T1000 (cell line): Measurements from ENCODE around the gene PTPRN2.

Source experiments
- DNase-seq: peaks from one replicate; lab custom pipeline; 2025; ENCODE audit warnings: mixed read lengths; lab: John Stamatoyannopoulos, UW

The PTPRN2 gene

DNA sequence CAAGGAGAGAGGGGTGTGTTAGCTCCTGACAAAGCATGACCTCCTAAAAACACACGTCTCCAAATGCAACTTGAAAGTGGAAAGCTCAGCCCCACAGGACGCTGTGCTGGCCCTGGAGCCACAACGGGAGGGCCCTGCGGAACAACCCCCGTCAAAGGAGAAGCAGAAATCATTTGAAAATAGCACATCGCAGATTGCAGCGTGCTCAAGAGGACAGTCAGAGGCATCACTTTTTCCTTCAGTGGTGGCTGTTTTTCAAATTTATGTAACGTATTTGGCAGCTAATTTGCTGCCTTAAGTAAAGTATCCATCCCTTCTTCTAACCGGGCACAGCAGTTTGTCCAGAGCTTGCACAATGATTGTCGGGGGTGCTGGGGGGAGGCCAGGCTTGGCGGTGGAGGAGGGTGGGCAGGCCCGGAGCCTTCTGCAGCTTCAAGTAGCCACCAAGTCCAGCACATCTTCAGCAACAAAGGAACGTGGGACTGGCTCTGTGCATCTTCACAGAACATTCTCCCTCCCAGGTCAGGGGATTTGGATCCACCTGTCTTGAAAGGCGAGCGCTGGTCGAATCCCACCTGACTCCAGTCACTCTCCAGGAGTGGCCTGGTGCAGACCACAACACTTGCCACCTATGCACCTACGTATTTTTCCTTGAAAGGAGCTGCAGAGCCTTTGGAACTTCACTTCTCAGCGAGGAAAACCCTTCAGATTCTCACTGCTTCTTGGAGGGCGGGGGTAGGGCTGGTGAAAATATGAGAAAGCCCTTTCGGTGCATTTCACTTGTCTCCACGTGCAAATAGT lies 904.5 kb downstream of the PTPRN2 start:
- no peak for DNase-seq

DNA sequence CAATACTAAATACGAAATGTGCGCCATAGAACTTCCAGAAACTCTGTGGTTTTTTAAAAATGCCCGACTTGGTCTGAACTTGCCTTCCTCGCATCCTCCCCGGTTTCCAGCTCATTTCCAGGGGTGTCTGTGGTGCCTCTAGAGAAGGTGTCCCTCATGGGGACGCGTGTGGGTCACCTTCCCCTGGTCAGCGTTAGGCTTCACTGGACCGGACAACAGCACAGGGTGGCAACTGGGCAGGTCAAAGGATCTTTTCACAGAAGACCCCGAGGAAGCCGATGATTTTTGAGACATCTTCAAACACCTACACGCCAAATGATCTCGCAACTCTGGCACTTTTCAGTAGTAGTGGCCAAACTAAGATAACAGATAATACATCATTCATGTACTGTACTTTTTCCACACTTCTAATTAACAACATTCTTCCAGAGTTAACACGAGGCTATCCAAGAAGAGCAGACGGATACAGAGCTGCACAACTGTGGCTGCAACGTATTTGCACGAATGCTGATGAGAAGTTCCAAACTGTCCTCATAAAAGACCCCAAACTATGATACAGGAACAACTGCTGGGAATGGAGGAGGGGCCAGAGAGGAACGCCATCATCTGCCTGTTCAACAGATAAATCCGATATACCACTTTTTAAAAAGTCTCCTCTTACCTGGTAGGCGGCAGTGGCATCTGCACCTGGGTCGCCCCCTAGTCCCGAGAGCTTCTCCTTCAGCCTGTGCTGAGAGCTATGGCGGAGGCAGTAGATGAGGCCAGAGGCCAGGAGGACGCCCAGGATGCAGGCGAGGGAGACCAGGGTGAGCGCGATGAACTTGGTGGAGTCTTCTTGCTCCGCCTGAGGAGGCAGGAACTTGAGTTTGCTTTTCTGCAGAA lies 905.3 kb downstream of the PTPRN2 start:
- no peak for DNase-seq

DNA sequence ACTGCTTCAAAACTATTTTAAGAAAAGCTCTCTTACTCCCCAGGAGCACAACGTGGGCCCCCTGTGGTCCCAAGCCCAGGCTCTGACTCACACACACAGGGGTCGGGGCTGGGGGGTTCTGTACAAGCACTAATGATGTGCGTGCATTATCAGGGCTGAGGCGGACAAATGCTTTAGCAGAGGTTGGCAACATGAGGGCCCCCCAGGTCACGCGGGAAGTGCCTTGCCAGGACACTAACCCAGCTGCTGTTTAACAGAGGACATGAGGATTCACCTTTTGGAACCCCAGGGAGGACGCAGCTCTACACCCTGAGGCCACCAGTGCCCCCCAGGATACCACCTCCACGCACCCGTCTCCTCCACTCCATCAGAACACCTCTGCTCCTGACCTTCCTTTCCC lies 908.0 kb downstream of the PTPRN2 start:
- DNase-seq, result no peak

DNA sequence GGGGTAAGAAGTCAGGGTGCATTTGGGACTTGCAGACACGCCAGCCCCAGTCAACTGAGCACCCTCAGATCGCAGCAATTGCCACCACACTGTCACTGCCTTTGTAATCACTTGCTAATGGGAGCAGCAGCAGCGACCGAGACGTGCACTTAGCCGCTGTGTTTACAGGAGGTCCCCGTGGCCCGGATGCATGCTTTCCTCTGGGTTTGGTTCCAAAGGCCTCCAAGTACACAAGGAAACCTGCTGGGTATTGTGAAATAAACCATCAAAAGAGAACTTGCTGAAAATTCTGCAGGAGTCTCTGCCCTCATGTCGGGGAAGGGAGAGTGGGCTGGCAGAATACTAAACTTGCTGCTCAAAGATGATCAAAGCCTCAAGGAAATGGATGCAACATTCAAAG lies 909.1 kb downstream of the PTPRN2 start:
- DNase-seq, result no peak

DNA sequence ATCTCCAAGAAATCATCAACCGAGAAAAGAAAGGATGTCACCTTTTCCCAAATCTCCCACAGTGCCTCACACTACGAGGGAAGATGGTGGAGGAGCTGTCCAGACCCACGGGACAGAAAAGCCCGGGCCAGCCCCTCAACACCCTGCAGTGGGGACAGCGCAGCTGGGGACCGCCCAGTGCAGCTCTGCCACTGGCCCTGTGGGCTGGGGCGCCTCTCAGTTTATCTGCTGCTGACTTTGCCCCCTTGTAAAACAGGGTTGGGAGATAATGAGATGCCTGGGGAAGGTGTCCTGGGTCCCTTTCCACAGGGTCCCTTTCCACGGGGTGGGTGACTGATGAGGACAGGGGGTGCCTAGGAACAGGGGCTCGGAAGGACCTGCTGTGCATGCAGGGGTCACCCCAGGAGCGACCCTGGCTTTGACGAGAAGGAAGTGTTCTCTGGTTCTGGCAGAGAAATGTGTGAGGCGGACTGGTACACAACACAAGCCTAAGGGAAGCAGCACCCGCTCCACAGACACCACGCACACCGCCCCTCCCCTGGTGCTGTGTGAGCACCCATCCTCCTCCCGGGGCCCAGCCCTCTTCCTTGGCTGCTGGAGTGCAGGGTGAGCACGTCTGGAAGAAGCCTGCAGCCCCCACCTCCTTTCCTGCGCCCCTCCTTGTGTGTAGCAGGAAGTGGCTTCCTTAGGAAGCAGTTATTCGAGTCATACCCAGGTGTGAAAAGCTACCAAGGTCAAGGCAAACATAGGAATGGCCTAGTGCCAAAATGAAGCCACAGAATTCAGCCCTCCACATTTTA lies 911.0 kb downstream of the PTPRN2 start:
- DNase-seq, result no peak

DNA sequence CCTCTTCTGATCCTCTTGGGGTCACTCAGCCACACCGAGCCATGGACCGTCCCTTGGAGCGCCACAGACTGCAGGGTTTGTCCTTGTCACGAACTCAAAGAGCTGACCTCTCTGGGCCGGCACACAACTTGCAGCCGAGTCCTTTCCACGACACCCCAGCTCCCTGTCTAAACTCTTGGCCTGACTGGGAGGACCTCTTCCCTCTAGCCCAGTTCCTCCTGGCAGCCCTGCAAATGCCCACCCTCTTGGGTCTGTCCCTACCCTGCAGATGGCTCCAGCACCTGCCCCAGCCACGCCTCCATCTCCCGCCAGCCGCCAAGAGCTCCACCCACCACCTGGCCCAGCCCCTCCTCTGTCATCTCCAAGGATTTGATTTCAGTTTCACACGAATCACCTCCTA lies 911.6 kb downstream of the PTPRN2 start:
- DNase-seq, result no peak

DNA sequence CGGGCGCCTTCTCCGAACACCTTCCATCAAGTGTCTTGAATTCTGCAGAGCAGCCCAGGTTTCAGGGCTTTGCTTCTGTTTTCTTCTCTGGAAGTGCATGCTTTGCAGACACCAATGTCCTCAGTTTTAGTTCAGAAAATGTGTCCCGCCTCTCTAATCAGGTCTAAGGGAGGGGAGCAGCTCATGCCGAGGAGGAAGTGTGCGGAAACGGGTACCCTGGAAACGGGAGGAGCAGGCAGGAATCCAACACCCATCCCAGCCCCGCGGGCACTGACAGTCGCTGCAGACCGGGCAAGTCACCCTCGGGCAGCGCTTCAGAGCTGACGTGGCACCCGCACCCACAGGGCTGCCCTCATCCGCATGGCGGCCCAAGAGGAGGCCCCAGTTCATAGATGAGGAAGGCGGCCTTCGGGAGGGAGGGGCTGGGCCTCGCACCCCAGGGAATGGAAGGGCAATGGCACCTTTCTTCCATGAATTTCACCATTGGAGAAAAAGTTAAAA lies 912.1 kb downstream of the PTPRN2 start:
- DNase-seq, result no peak

DNA sequence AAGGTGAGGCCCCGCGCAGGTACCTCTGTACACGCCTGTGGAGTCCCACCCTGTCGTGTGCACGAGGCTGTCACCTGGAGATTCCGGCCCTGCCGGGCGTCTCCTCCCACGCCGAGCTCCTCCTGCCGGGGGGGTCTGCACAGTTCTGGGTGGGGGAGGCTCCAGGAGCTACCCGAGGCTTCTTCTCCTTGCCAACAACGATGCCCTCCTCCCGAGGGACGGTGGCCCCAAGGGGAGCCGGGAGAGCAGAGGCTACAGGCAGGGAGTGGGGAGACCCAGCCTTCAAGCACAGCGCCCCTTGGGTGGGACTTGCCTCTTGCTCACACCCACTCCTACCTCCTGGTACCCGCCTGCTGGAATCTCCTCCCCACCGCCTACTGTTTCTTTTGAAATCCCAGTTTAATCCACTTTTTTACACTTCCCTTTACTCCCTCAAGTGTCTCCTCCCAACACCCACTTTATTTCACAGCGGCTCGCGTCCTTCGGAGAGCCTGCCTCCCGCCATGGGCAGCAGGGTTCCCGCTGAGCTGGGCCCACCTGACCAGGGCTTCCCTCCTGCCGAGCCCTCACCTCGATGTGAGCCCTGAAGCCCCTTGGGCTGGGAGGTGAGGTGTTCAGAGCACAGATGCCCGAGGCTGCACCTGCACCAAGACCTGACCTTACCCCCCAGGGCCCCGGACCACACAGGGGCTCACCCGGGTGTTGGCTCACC lies 912.8 kb downstream of the PTPRN2 start:
- DNase-seq, result no peak

DNA sequence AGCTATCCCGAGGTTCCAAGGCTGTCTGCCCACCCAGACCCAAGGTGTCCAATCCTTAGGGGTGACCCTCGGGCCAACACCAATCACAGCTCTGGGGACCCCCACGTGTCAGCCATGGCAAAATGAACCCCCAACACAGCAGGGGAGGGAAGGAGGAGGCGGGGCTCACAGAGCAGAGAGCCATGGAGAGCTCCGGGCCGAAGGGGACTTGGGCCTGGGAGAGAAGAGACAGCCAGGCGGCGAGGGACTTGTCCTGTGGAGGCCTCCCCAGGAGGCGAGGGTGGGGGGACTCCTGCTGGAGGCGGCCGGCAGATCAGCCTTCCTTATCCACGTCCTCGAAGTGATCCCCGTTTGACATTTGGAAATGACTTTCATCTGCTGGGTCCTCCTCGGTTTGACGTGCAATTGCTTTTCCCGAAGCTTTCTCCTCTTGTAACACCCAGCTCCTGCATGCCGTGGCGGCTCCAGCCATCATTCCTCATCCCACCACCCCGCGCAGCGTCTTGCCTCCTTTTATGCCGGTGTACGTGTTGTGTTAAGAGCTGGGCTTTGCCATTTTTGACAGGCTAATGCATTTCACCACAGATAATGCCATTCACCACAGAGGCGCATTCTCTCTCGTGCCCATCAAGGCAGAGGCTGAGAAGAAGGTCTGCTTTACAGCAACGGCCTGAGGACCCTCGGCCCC lies 913.5 kb downstream of the PTPRN2 start:
- no peak for DNase-seq

DNA sequence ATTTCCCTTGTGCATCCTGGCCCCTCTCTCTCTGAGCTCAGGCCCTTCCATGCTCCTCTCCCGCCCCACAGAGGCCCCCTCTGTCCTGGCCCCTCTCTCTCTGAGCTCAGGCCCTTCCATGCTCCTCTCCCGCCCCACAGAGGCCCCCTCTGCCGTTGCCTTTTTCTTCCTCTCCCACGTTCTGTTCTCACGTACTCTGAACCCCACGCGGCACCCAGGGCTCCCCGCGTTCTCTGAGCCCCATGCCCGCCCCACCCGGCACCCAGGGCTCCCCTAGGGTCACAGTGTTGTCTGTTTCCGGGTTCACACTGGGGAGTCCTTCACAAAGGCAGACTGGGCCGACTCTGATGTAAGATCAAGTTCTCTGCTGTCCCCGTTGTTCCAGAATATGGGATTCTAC lies 914.0 kb downstream of the PTPRN2 start:
- DNase-seq, result no peak

DNA sequence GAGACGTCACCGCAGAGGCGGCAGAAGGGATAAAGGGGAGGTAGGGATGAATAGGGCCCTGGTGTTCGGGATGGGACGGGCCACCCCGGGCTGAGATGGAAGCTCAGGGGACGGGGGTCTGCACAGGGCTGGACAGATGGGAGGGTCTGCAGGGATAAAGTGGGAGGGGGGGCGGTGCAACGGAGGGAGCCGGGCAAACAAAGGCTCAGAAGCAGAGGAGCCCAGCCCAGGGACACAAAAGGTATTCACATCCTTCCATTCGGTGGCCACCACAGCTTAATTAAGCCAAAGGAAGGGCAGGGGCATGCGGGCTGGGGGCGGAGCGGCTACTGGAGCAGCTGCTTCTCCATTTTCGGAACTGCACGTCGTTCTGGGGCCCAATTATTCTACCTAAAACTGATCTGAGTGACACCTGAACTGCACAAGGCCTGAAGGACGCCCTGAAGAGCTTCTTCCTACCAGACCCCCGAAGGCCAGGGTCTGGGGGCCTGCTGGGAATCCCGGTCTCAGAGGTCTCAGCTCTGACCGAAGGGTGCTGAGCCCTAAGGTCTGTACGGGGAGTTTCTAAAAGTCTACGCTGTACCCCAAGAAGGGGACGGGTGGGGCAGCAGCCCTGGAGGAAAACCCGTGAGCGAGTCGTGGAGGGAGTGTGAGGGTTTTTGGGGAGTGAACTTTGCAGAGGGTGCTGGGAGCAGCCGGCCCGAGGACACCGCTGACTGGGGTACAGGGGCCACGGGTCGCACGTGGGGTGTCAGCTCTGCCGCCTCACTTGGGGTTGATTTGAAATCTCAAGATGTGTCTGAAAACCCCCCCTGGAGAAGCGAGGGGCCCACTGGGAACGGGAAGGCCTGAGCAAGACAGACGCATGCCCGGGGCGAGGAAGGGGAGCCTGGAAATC lies 916.0 kb downstream of the PTPRN2 start:
- DNase-seq, result no peak

DNA sequence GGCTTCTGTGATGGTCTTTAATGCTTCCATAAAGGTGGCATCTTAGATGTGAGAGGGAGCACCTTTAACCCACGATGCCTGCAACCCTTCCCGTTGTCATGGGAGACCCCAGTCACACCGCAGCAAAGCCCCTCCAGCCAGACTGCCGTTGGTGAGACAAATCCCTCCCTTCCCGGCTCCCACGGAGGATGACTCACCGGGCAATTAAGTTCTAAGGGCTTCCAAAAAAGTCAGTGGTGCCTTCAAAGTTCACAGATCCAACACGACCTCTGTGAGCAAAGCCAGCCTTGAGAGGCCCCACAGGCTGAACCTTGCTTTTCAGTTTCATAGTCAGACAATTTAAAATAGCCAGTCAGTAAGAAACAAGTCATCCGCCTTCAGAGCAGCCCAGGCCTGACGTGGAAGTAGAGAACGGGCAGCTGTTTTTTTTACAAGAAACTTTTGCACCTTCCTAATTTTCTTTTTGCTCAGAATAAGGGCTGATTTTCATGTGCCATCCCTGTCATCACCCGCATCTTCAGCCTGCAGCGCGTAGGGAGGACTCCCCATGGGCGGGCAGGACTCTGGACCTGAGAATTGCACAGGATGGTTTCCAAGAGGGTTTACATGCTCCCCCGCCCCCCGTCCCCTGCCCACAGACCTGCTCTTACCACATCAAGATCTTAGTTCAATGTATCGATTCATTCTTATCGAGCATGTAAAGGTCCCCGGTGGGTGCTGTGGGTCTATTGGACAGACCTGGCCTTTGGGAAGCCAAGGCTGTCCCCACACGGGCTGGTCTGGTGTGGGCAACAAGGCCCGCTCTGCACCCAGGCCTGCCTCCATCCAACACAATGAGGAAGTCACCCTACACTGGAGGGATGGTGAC lies 916.9 kb downstream of the PTPRN2 start:
- DNase-seq, result no peak

DNA sequence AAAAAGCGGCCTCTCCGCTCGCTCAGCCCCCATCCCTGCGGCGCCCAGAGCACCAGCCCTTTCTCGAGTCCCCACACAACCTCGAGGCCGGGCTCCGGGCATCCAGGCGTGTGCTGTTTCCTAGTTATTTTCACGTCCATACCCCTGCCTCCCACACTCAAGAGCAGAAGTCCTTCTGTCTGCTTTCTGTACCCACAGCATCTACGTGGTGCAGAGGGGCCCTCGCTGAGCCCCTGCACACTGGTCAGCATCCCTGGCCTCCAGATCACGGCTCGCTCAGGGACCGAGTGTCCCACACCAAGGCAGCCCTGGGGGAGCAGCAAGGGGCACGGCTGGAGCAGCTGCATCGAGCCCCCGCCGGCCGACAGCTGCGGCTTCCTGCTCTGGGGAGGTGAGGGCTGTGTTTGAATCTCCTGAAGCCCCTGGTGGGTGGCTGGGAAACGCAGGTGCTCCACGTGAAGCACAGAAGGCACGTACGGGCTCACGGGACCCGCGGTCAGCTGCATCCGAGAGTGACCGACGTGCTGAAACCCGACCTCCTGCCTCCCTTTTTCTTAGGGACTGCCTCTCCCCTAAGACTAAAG lies 917.8 kb downstream of the PTPRN2 start:
- DNase-seq, result no peak

DNA sequence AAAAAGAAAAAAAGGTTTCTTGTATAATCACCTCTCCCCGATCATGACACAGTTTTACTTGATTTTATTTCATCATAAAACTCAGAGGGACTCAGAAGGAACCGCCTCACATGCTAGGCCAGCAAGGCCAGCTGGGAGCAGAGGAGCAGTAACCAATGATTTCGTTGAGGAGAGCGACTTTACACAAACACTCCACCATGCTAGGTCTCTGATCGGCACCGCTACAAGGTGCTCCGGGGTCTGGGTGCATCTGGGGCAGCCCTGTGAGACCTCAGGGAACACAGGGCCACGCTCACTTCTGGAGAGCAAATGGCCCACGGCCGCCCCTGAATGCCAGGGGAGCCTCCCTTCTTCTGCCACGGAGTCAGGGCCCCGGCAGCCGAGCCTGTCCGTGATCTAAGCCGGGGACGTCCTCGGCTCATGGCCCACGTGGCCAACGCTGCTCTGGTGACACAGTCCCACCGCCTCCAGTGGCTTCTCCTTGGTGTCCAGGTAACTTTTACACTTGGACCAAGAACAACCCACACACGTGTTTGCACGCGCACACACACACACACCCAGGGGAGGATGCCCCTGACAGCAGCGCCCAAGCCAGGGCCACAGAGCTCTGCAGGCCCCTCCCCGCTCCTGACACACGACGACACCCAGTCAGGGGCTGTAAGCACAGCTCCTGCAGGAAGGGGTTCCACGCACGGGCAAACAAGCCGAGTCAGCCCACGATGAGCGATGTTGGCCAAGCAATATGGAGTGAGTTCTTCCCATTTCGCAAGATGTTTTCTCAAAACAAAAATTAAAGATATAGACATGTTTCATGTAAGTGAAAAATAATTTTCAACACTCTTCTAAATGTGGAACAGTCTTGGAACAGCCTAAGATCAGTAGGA lies 918.5 kb downstream of the PTPRN2 start:
- DNase-seq, result no peak

DNA sequence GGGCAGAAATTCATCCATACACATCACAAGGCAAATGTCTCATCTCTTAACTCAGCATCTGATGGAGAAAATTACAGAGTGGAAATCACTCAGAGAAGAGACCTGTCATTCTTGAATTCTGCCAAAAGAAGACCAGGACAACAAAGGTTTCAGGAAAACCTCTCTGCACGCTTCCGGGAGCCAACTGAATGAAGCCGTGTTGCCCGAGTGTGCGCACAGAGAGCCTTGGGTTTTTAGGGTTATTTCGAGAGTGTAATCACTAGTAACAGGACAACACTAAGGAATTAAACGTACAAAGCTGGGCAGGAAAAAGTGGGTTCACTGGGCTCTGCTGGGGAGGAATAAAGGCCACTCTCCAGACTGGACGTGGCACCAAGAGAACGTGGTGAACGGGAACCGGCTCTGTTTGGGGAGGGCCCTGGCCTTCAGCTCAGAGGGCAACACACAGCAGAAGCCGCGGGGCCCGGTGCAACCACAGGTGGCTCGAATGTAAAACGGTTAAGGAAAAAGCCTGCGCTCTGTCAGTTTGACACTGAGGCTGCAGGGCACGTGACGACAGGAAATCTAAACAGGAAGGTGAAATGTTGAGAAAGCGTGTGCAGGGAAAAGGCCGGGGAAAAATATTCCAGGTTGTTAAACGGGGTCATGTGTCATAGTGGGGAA lies 919.3 kb downstream of the PTPRN2 start:
- DNase-seq, result no peak

DNA sequence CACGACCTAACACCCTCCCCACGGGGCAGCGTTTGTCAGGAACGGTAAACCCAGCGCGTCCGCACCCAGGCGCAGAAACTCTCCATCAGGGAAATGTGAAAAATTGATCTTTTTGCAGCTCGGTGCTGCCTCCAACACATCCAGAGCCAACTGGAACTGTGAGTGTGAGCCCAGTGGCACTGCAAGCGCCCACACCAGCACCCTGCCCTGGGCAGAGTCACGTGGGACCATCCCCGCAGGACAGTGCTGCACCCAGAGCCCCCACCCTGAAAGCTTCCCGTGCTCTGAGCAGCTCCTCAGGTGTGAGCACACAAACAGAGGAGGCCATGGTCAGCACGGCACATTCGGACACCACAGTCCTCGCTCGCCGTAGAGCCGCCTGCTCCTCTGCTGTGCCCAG lies 919.9 kb downstream of the PTPRN2 start:
- DNase-seq, result no peak

DNA sequence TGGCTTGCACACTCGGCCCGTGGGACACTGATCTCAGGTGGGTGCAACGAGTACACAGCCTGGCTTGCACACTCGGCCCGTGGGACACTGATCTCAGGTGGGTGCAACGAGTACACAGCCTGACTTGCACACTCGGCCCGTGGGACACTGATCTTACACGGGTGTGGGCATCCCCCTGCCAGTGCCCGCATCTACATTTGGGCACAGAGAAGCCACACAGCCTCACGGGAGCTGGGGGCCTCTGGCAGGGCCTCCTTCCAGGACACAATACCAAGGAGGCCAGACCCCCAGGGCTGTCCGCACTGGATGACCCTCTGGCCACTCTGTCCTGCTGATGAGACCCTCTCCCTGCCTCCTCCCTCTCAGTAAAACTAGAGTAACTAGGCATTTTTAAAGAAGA lies 920.4 kb downstream of the PTPRN2 start:
- DNase-seq, result no peak
